ENCODE measurements around the gene CCDC158.
"Not testable (repeated sequence)": the region's sequence is repeated elsewhere in the genome, so short reads cannot be mapped to it uniquely, and the experiment has no call there.

Gene CCDC158

GRCh38 chr4:76434901-76435527 lies 14.1 kb upstream of the CCDC158 start, which contains the start of gene SHROOM3:
SHROOM3 (plus strand) TSS chr4:76435229; CDS start chr4:76436053, 824 bp downstream.
- H3K27me3 ChIP-seq (ENCODE audit: control insufficient read depth in 5 of 5, insufficient read depth in 4 of 5, low read length in 5 of 5) = no peaks in the 10 kb centered on the region
- H3K9ac ChIP-seq (ENCODE audit: low read length in 5 of 5) = peak within 1 kb of the TSS; percentile 3 to 40 (median 23)
- peaks cover 0 to 4% (median 0%) of the 10 kb centered on the region in 5 donors for H3K9me3 ChIP-seq (ENCODE audit: control insufficient read depth in 5 of 5, low read length in 5 of 5)
- peaks cover 0 to 13% (median 2%) of the 10 kb centered on the region in 5 donors for H3K4me1 ChIP-seq (ENCODE audit: control insufficient read depth in 5 of 5, insufficient read depth in 5 of 5, low read length in 5 of 5)
- H3K36me3 ChIP-seq (ENCODE audit: control insufficient read depth in 5 of 5, insufficient read depth in 5 of 5, low read length in 5 of 5) = no peaks in the 10 kb centered on the region
- no peak within 1 kb of the TSS for H3K27ac ChIP-seq (ENCODE audit: low read depth, low read length)
- peak within 1 kb of the TSS; percentile 14 to 60 (median 35) for H3K4me3 ChIP-seq (ENCODE audit: low read depth in 1 of 5, low read length in 5 of 5)

GRCh38 chr4:76430519-76431388 lies 9.8 kb upstream of the CCDC158 start:
- no peak overlapping the region for H3K9ac ChIP-seq (ENCODE audit: low read length in 5 of 5)
- H3K4me1 ChIP-seq (ENCODE audit: control insufficient read depth in 5 of 5, insufficient read depth in 5 of 5, low read length in 5 of 5) = peaks cover 0 to 10% (median under 1%) of the 10 kb centered on the region in 5 donors
- no peaks in the 10 kb centered on the region for H3K36me3 ChIP-seq (ENCODE audit: control insufficient read depth in 5 of 5, insufficient read depth in 5 of 5, low read length in 5 of 5)
- H3K4me3 ChIP-seq (ENCODE audit: low read depth in 1 of 5, low read length in 5 of 5) = peak overlapping the region in 1 of 5 donors; percentile 29
- no peaks in the 10 kb centered on the region for H3K9me3 ChIP-seq (ENCODE audit: control insufficient read depth in 5 of 5, low read length in 5 of 5)
- no peaks in the 10 kb centered on the region for H3K27me3 ChIP-seq (ENCODE audit: control insufficient read depth in 5 of 5, insufficient read depth in 4 of 5, low read length in 5 of 5)
- no peak overlapping the region for H3K27ac ChIP-seq (ENCODE audit: low read depth, low read length)

GRCh38 chr4:76429636-76430035 lies 8.7 kb upstream of the CCDC158 start:
- no peak overlapping the region for H3K27ac ChIP-seq (ENCODE audit: low read depth, low read length)
- no peaks in the 10 kb centered on the region for H3K9me3 ChIP-seq (ENCODE audit: control insufficient read depth in 5 of 5, low read length in 5 of 5)
- H3K27me3 ChIP-seq (ENCODE audit: control insufficient read depth in 5 of 5, insufficient read depth in 4 of 5, low read length in 5 of 5) = no peaks in the 10 kb centered on the region
- peaks cover 0 to 3% (median 0%) of the 10 kb centered on the region in 5 donors for H3K4me1 ChIP-seq (ENCODE audit: control insufficient read depth in 5 of 5, insufficient read depth in 5 of 5, low read length in 5 of 5)
- H3K4me3 ChIP-seq (ENCODE audit: low read depth in 1 of 5, low read length in 5 of 5) = no peak overlapping the region
- no peaks in the 10 kb centered on the region for H3K36me3 ChIP-seq (ENCODE audit: control insufficient read depth in 5 of 5, insufficient read depth in 5 of 5, low read length in 5 of 5)
- no peak overlapping the region for H3K9ac ChIP-seq (ENCODE audit: low read length in 5 of 5)

- Histone ChIP-seq H3K36me3 (ENCODE audit: control insufficient read depth in 5 of 5, insufficient read depth in 5 of 5, low read length in 5 of 5) (no peaks in the 10 kb centered on the region), H3K4me1 (ENCODE audit: control insufficient read depth in 5 of 5, insufficient read depth in 5 of 5, low read length in 5 of 5) (peaks cover 0 to 4% (median 1%) of the 10 kb centered on the region in 5 donors), H3K27ac (ENCODE audit: low read depth, low read length) (no peak overlapping the region), H3K4me3 (ENCODE audit: low read depth in 1 of 5, low read length in 5 of 5) (no peak overlapping the region), H3K27me3 (ENCODE audit: control insufficient read depth in 5 of 5, insufficient read depth in 4 of 5, low read length in 5 of 5) (no peaks in the 10 kb centered on the region), H3K9me3 (ENCODE audit: control insufficient read depth in 5 of 5, low read length in 5 of 5) (no peaks in the 10 kb centered on the region), H3K9ac (ENCODE audit: low read length in 5 of 5) (no peak overlapping the region)
Measured at GRCh38 chr4:76426272-76426671, 5.3 kb upstream of the CCDC158 start.

GRCh38 chr4:76423159-76423558 lies 2.2 kb upstream of the CCDC158 start:
- not testable (repeated sequence) for H3K36me3 ChIP-seq (ENCODE audit: control insufficient read depth in 5 of 5, insufficient read depth in 5 of 5, low read length in 5 of 5); H3K9me3 ChIP-seq (ENCODE audit: control insufficient read depth in 5 of 5, low read length in 5 of 5); H3K9ac ChIP-seq (ENCODE audit: low read length in 5 of 5); H3K27ac ChIP-seq (ENCODE audit: low read depth, low read length); H3K4me3 ChIP-seq (ENCODE audit: low read depth in 1 of 5, low read length in 5 of 5); H3K27me3 ChIP-seq (ENCODE audit: control insufficient read depth in 5 of 5, insufficient read depth in 4 of 5, low read length in 5 of 5)
- H3K4me1 ChIP-seq (ENCODE audit: control insufficient read depth in 5 of 5, insufficient read depth in 5 of 5, low read length in 5 of 5) = peaks cover 0 to 23% (median 11%) of the 10 kb centered on the region in 5 donors

GRCh38 chr4:76420188-76420761 lies 666 bp downstream of the CCDC158 start:
- peak overlapping the region in 3 of 5 donors; percentile 1 to 52 (median 40) for H3K9ac ChIP-seq (ENCODE audit: low read length in 5 of 5)
- H3K4me1 ChIP-seq (ENCODE audit: control insufficient read depth in 5 of 5, insufficient read depth in 5 of 5, low read length in 5 of 5) = peaks cover 0 to 23% (median 11%) of the 10 kb centered on the region in 5 donors
- no peaks in the 10 kb centered on the region for H3K36me3 ChIP-seq (ENCODE audit: control insufficient read depth in 5 of 5, insufficient read depth in 5 of 5, low read length in 5 of 5)
- no peaks in the 10 kb centered on the region for H3K9me3 ChIP-seq (ENCODE audit: control insufficient read depth in 5 of 5, low read length in 5 of 5)
- H3K4me3 ChIP-seq (ENCODE audit: low read depth in 1 of 5, low read length in 5 of 5) = peak overlapping the region; percentile 53 to 75 (median 67)
- no peaks in the 10 kb centered on the region for H3K27me3 ChIP-seq (ENCODE audit: control insufficient read depth in 5 of 5, insufficient read depth in 4 of 5, low read length in 5 of 5)
- H3K27ac ChIP-seq (ENCODE audit: low read depth, low read length) = no peak overlapping the region

- H3K9me3 ChIP-seq (ENCODE audit: control insufficient read depth in 5 of 5, low read length in 5 of 5) = no peaks in the 10 kb centered on the region
- H3K4me1 ChIP-seq (ENCODE audit: control insufficient read depth in 5 of 5, insufficient read depth in 5 of 5, low read length in 5 of 5) = no peaks in the 10 kb centered on the region
- no peak overlapping the region for H3K4me3 ChIP-seq (ENCODE audit: low read depth in 1 of 5, low read length in 5 of 5)
- no peaks in the 10 kb centered on the region for H3K36me3 ChIP-seq (ENCODE audit: control insufficient read depth in 5 of 5, insufficient read depth in 5 of 5, low read length in 5 of 5)
- no peaks in the 10 kb centered on the region for H3K27me3 ChIP-seq (ENCODE audit: control insufficient read depth in 5 of 5, insufficient read depth in 4 of 5, low read length in 5 of 5)
- H3K27ac ChIP-seq (ENCODE audit: low read depth, low read length) = no peak overlapping the region
- H3K9ac ChIP-seq (ENCODE audit: low read length in 5 of 5) = no peak overlapping the region
Measured at GRCh38 chr4:76410636-76411035, 10.3 kb downstream of the CCDC158 start.

GRCh38 chr4:76407440-76408119 lies 13.4 kb downstream of the CCDC158 start:
- Histone ChIP-seq H3K9me3 (ENCODE audit: control insufficient read depth in 5 of 5, low read length in 5 of 5) (no peaks in the 10 kb centered on the region), H3K4me3 (ENCODE audit: low read depth in 1 of 5, low read length in 5 of 5) (no peak overlapping the region), H3K4me1 (ENCODE audit: control insufficient read depth in 5 of 5, insufficient read depth in 5 of 5, low read length in 5 of 5) (no peaks in the 10 kb centered on the region), H3K27me3 (ENCODE audit: control insufficient read depth in 5 of 5, insufficient read depth in 4 of 5, low read length in 5 of 5) (no peaks in the 10 kb centered on the region), H3K9ac (ENCODE audit: low read length in 5 of 5) (no peak overlapping the region), H3K27ac (ENCODE audit: low read depth, low read length) (no peak overlapping the region), H3K36me3 (ENCODE audit: control insufficient read depth in 5 of 5, insufficient read depth in 5 of 5, low read length in 5 of 5) (no peaks in the 10 kb centered on the region)

GRCh38 chr4:76406081-76406480 lies 14.9 kb downstream of the CCDC158 start:
- Histone ChIP-seq H3K36me3 (ENCODE audit: control insufficient read depth in 5 of 5, insufficient read depth in 5 of 5, low read length in 5 of 5) (no peaks in the 10 kb centered on the region), H3K9me3 (ENCODE audit: control insufficient read depth in 5 of 5, low read length in 5 of 5) (no peaks in the 10 kb centered on the region), H3K27ac (ENCODE audit: low read depth, low read length) (no peak overlapping the region), H3K27me3 (ENCODE audit: control insufficient read depth in 5 of 5, insufficient read depth in 4 of 5, low read length in 5 of 5) (no peaks in the 10 kb centered on the region), H3K9ac (ENCODE audit: low read length in 5 of 5) (no peak overlapping the region), H3K4me1 (ENCODE audit: control insufficient read depth in 5 of 5, insufficient read depth in 5 of 5, low read length in 5 of 5) (no peaks in the 10 kb centered on the region), H3K4me3 (ENCODE audit: low read depth in 1 of 5, low read length in 5 of 5) (no peak overlapping the region)
